Brain microvascular endothelial cell (primary cell): Measurements from ENCODE around the gene NID2.

Source experiments
- DNase-seq: peaks from one replicate; pipeline ENCODE4 v3.0.0-alpha.2; 2020
- H3K27ac ChIP-seq: fragments of 250-450 bp; sonication (Bioruptor Pico); 2 replicates; pipeline ENCODE4 v1.5.1; 2020; ENCODE audit warnings: mild to moderate bottlenecking, moderate library complexity
- H3K27me3 ChIP-seq: fragments of 250-450 bp; sonication (Bioruptor Pico); replicated peaks from 2 replicates; pipeline ENCODE4 v1.5.1; 2020; ENCODE audit warnings: mild to moderate bottlenecking
- H3K36me3 ChIP-seq: fragments of 250-450 bp; sonication (Bioruptor Pico); replicated peaks from 2 replicates; pipeline ENCODE4 v1.5.1; 2020; ENCODE audit warnings: mild to moderate bottlenecking
- H3K4me3 ChIP-seq: 2 replicates; pipeline ENCODE4 v1.5.1; 2011; ENCODE audit warnings: low read depth, mild to moderate bottlenecking, control low read depth, low read length, moderate library complexity
- CTCF ChIP-seq: IDR thresholded peaks from 2 replicates; pipeline ENCODE4 v1.5.1; 2011; ENCODE audit warnings: low read depth, mild to moderate bottlenecking, moderate library complexity, low read length, control low read depth, inconsistent platforms; ENCODE audit errors: missing control alignments
- in situ Hi-C: cut with HindIII; loops from 2 replicates; pipeline ENCODE4 v1.10.0; 2017; ENCODE audit warnings: low sequenced_read_pairs, low pct_ligation_motif_present

Gene NID2

DNA sequence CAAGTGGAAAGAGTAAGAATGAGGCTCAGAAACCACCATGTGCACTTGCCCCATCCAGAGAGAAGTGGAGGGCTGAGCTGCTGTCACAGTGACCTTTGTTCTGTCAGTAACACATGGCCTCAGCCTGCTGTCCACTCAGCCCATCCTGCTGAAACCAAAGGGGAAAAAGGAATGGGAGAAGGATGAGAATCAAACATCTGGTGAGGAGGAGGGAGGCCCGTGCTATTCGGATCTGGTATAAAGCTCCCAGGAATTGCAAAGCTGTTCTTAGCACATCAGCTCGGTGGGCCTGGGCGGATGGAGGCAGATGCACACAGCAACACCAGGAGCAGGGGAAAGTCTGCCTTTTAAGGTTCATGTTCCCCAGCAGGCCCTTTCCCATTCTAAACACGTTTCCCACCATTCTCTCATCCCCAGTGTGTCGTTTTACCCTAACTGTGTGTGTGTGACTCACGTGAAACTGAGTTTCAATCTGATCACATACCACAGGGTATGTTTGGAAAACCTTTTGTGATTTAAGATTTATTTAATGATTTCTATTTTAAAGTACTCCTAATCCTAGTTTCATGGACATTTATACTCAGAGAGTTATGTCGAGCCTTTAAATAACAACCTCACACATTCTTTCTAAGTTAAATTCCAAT, 42.7 kb downstream of the NID2 start:
- TF ChIP-seq CTCF = no peak
- no peak overlapping the region for H3K4me3 ChIP-seq
- no peaks in the 10 kb centered on the region for H3K27me3 ChIP-seq
- peaks cover 27% of the 10 kb centered on the region for H3K36me3 ChIP-seq
- peak overlapping the region; percentile 89 for H3K27ac ChIP-seq
- in situ Hi-C loops = no loop called here
- no peak for DNase-seq

DNA sequence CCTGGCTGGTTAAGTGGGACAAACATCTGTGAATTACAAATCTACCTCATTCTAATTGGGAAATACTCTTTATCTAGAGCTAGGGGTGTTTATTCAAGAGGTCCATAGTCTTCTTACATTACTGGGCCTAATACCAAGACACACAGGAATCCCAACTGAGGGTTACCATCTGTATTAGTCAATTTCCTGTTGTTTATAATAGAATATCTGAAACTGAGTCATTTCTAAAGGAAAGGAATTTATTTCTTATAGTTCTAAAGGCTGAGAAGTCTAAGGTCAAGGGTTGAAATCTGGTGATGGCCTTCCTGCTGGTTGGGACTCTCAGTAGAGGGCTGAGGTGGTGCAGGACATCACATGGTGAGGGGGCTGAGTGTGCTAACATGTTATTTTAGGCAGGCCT, 43.5 kb downstream of the NID2 start:
- Histone ChIP-seq H3K27ac (peak overlapping the region; percentile 89), H3K27me3 (no peaks in the 10 kb centered on the region), H3K4me3 (no peak overlapping the region), H3K36me3 (peaks cover 24% of the 10 kb centered on the region)
- DNase-seq = peak; percentile 86
- in situ Hi-C loops = no loop called here
- no peak for TF ChIP-seq CTCF

DNA sequence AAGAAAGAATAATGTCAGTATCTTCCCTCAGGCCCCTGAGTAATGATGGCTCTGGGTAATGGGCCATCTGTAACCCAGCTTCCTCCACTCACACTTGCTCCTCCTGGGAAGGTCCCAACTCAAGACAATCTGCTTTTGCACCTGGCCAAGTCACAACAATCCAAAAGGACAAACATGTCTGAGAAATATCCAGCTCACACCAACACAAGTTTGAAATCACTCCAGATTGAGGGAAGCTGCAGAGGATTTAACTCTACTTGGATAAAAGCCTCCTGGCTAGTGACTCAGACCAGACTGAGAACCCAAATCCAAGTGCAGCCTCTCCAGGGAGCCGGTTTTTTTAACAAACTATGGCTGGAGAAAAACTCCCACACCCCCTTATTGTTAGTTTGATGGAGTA, 45.3 kb downstream of the NID2 start:
- H3K27ac ChIP-seq = peak overlapping the region; percentile 89

GRCh38 chr14:52021957-52022600, 46.8 kb downstream of the NID2 start:
- Histone ChIP-seq H3K36me3 (peaks cover 34% of the 10 kb centered on the region), H3K4me3 (no peak overlapping the region), H3K27ac (no peak overlapping the region), H3K27me3 (no peaks in the 10 kb centered on the region)
- in situ Hi-C loops = no loop called here
- no peak for DNase-seq
- TF ChIP-seq CTCF = no peak

More for the DNA sequence above, 45.3 kb downstream of the NID2 start:
- H3K36me3 ChIP-seq = peaks cover 35% of the 10 kb centered on the region
- in situ Hi-C loops = no loop called here
- peak; percentile 70 for DNase-seq
- H3K4me3 ChIP-seq = no peak overlapping the region
- TF ChIP-seq CTCF = no peak
- no peaks in the 10 kb centered on the region for H3K27me3 ChIP-seq

DNA sequence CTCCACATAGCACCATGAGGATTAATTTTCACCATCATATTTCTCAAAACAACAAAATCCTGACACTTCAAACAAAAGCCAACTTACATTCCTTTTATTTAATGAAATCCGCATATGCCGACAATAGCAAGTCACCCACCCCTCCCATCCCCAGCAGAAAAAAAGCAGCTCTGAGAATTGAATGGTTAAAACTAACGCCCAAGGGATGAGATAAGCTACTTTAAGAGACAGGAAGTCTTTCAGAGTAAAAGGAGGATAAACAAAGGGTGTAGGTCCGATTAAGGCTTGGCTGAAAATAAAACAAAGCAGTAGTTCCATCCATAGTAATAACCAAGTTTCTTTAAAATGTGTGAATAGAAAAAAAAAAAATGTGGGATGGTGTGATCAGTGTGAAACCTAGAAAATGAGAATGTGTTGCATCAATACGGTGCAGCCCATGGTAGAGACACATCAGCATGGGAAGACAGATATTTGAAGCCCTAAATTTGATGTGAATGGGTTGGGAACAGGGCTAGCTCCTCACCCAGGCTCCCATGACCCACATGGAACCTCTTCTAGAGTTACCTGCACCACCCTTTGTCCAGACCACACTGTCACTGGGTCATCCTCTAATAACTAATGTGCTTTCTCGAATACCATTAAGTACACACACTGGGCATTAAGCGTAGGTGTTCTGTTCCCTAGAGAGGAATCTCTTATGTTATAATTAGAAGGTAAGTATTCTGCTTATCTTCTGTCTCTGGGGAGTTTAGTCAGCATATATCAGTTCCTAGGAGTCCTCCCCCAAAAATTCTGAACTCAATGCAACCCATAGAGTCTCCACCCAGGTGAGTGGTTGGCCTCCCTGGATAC, 47.8 kb downstream of the NID2 start:
- Histone ChIP-seq H3K27ac (no peak overlapping the region), H3K27me3 (no peaks in the 10 kb centered on the region), H3K4me3 (no peak overlapping the region), H3K36me3 (peaks cover 32% of the 10 kb centered on the region)
- in situ Hi-C loops = no loop called here
- DNase-seq = no peak
- no peak for TF ChIP-seq CTCF
